Stimulated activated memory B cell treated with anti-CD40 and anti-IgM and Interleukin-4, amounts not matched to agents 10 μg/mL and 1 μg/mL and 100 μg/mL, for 72 hours (primary cell): ENCODE results near the gene TBL1X.
"Not testable (repeated sequence)": the region's sequence is repeated elsewhere in the genome, so short reads cannot be mapped to it uniquely, and the experiment has no call there.

ENCODE experiments used
- ATAC-seq: fragments of 150-1000 bp; cut with Tn5 transposase; 2 replicates; pipeline ENCODE4 v1.10.0; 2021
- H3K27ac Mint-ChIP-seq: one replicate; pipeline ENCODE4 v1.8.0; 2022; ENCODE audit warnings: mild to moderate bottlenecking, mixed read lengths
- H3K27me3 Mint-ChIP-seq: one replicate; pipeline ENCODE4 v1.8.0; 2022; ENCODE audit warnings: mixed read lengths
- H3K36me3 Mint-ChIP-seq: one replicate; pipeline ENCODE4 v1.8.0; 2022; ENCODE audit warnings: mixed read lengths
- H3K4me1 Mint-ChIP-seq: one replicate; pipeline ENCODE4 v1.8.0; 2022; ENCODE audit warnings: mixed read lengths
- H3K4me3 Mint-ChIP-seq: one replicate; pipeline ENCODE4 v1.8.0; 2022; ENCODE audit warnings: mild to moderate bottlenecking, moderate library complexity, mixed read lengths
- H3K9me3 Mint-ChIP-seq: one replicate; pipeline ENCODE4 v1.8.0; 2022; ENCODE audit warnings: mixed read lengths

TBL1X gene

GRCh38 chrX:9475417-9475816, 10.6 kb downstream of the TBL1X start:
- not testable (repeated sequence) for H3K4me3 Mint-ChIP-seq, H3K27ac Mint-ChIP-seq, ATAC-seq, H3K9me3 Mint-ChIP-seq, H3K27me3 Mint-ChIP-seq
- Mint-ChIP-seq H3K36me3 (peaks cover 18% of the 10 kb centered on the region), H3K4me1 (peaks cover 15% of the 10 kb centered on the region)

DNA sequence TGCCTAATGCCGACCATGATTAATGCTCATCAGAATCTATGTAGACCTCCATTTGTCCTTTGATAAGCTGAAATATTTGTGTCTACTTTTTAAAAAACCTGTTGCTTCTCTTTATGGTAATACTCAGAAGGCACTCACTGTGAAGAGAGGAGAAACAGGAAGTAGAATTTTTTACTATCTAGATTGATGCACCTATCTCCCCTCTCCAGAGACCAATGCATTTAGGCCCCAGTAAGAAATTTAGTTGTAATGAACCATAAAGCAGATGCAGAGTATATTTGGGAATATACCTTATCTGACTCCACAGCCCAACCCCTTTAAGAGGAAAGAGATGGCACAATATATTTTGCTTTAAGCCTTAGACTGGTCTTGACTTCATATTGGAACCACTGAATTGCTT, 11.1 kb downstream of the TBL1X start:
- H3K27me3 Mint-ChIP-seq, result no peaks in the 10 kb centered on the region
- H3K36me3 Mint-ChIP-seq, result peaks cover 12% of the 10 kb centered on the region
- no peak overlapping the region for H3K4me3 Mint-ChIP-seq
- peaks cover 15% of the 10 kb centered on the region for H3K4me1 Mint-ChIP-seq
- H3K27ac Mint-ChIP-seq, result no peak overlapping the region
- no peak for ATAC-seq
- H3K9me3 Mint-ChIP-seq, result peaks cover 2% of the 10 kb centered on the region

- Mint-ChIP-seq H3K4me1 (peaks cover 15% of the 10 kb centered on the region), H3K27ac (no peak overlapping the region), H3K27me3 (no peaks in the 10 kb centered on the region), H3K36me3 (peaks cover 9% of the 10 kb centered on the region), H3K9me3 (peaks cover 2% of the 10 kb centered on the region), H3K4me3 (no peak overlapping the region)
- no peak for ATAC-seq
Observed at GRCh38 chrX:9476810-9477575, 12.1 kb downstream of the TBL1X start.

GRCh38 chrX:9482408-9482807, 17.6 kb downstream of the TBL1X start:
- Mint-ChIP-seq H3K9me3 (peaks cover 2% of the 10 kb centered on the region), H3K27ac (no peak overlapping the region), H3K36me3 (peaks cover 13% of the 10 kb centered on the region), H3K27me3 (no peaks in the 10 kb centered on the region), H3K4me3 (no peak overlapping the region), H3K4me1 (peaks cover 16% of the 10 kb centered on the region)
- ATAC-seq, result no peak

- Mint-ChIP-seq H3K36me3 (peaks cover 13% of the 10 kb centered on the region), H3K4me3 (no peak overlapping the region)
- no peak for ATAC-seq
Observed at GRCh38 chrX:9482837-9483236, 18.0 kb downstream of the TBL1X start.

GRCh38 chrX:9483376-9483775, 18.5 kb downstream of the TBL1X start:
- no peak overlapping the region for H3K27ac Mint-ChIP-seq

More at GRCh38 chrX:9482837-9483236, 18.0 kb downstream of the TBL1X start:
- H3K9me3 Mint-ChIP-seq, result peaks cover 2% of the 10 kb centered on the region
- no peak overlapping the region for H3K27ac Mint-ChIP-seq
- H3K4me1 Mint-ChIP-seq, result peaks cover 20% of the 10 kb centered on the region
- no peaks in the 10 kb centered on the region for H3K27me3 Mint-ChIP-seq

DNA sequence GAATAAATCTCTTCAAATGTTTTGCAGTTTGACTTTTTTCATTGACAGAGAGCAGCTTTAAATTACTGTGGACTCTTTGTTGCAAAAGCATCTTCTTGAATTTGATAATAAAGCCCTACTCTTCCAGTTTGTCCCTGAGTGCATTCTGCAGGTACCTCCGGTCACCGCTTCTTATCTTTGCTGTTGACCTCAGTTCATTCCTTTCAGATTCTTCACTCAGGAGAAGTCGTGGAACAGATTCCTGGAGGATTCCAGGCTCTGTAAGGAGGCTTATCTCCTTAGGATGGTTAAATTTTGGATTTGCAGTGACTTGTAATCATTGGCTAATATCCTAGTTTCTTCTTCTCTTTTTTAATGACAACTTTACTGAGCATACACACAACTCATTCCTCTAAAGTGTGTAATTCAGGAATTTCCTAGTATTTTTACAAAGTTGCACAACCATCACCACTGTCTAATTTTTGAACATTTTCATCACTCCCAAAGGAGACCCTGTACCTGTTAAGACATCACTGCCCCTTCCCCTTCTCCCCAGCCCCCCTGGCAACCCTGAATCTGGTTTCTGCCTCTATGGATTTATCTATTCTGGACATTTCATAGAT, 22.0 kb downstream of the TBL1X start:
- Mint-ChIP-seq H3K36me3 (peaks cover 5% of the 10 kb centered on the region), H3K9me3 (no peaks in the 10 kb centered on the region), H3K4me1 (peaks cover 23% of the 10 kb centered on the region), H3K4me3 (no peak overlapping the region), H3K27ac (no peak overlapping the region), H3K27me3 (no peaks in the 10 kb centered on the region)
- no peak for ATAC-seq

More at GRCh38 chrX:9483376-9483775, 18.5 kb downstream of the TBL1X start:
- Mint-ChIP-seq H3K27me3 (no peaks in the 10 kb centered on the region), H3K9me3 (peaks cover 2% of the 10 kb centered on the region), H3K4me3 (no peak overlapping the region), H3K36me3 (peaks cover 13% of the 10 kb centered on the region), H3K4me1 (peaks cover 20% of the 10 kb centered on the region)
- ATAC-seq, result no peak

DNA sequence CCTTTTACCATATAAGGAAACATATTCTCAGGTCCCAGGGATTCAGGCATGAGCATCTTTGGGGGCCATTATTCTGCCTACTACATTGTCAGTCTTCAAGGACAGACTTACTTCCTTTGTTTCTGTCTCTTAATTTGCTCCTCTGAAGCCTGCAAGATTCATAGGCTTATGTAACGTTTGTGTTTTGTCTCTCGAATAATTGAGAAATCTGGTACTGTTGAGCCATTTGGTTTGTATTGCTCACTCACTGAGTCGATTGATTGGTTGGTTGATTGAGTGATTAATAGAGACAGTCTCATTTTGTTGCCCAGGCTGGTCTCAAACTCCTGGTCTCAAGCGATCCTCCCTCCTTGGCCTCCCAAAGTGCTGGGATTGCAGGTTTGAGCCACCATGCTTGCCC, 23.7 kb downstream of the TBL1X start:
- Mint-ChIP-seq H3K4me1 (peaks cover 22% of the 10 kb centered on the region), H3K27me3 (no peaks in the 10 kb centered on the region), H3K27ac (no peak overlapping the region), H3K4me3 (no peak overlapping the region), H3K9me3 (no peaks in the 10 kb centered on the region), H3K36me3 (no peaks in the 10 kb centered on the region)
- ATAC-seq, result no peak

DNA sequence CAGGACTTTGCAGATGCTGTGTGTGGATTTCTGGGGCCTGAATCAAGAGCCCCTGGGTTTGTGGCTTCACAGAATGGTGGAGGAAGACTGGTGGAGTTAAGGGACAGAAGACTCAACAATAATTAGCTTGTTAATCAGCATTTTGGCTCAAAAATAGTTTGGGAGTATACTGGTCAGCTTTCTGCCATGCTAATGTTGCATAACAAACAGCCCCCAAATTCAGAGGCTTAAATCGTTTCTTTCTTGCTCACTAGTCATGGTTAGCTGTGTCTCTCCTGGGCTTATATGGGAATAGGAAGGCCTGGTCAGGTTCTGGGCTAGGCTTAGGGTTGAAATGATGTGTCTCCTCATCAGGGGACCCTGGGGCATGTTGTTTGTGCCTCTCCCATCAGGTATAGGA, 24.4 kb downstream of the TBL1X start:
- no peak for ATAC-seq
- H3K27me3 Mint-ChIP-seq, result no peaks in the 10 kb centered on the region
- no peak overlapping the region for H3K27ac Mint-ChIP-seq
- no peaks in the 10 kb centered on the region for H3K36me3 Mint-ChIP-seq
- H3K4me1 Mint-ChIP-seq, result peaks cover 22% of the 10 kb centered on the region
- no peak overlapping the region for H3K4me3 Mint-ChIP-seq
- H3K9me3 Mint-ChIP-seq, result no peaks in the 10 kb centered on the region

DNA sequence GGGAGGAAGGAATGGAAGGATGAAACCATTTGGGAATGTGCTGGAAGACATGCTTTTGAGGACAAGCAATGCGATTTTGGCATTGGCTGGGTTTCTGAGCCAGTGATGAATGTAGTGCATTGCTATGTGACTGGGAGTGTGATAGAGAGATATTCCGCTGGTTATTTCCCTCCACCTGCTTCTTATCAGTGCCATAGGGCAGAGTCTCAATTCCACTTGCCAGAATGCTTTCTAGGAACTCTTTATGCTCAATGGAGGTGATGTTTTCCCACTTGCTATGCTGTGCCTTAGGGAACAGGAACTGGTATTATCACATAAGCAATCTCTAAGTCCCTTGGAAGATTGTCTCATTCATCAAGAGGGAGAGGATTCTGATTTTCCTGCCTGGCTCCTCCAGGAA, 28.0 kb downstream of the TBL1X start:
- Mint-ChIP-seq H3K36me3 (peaks cover 6% of the 10 kb centered on the region), H3K27ac (no peak overlapping the region), H3K4me1 (peaks cover 13% of the 10 kb centered on the region), H3K9me3 (no peaks in the 10 kb centered on the region), H3K27me3 (no peaks in the 10 kb centered on the region), H3K4me3 (no peak overlapping the region)
- ATAC-seq, result no peak

GRCh38 chrX:9493936-9494335, 29.1 kb downstream of the TBL1X start:
- H3K36me3 Mint-ChIP-seq, result peaks cover 6% of the 10 kb centered on the region
- H3K4me3 Mint-ChIP-seq, result no peak overlapping the region
- H3K4me1 Mint-ChIP-seq, result peaks cover 14% of the 10 kb centered on the region
- no peak overlapping the region for H3K27ac Mint-ChIP-seq
- no peaks in the 10 kb centered on the region for H3K9me3 Mint-ChIP-seq
- no peak for ATAC-seq
- no peaks in the 10 kb centered on the region for H3K27me3 Mint-ChIP-seq

GRCh38 chrX:9494771-9495170, 29.9 kb downstream of the TBL1X start:
- Mint-ChIP-seq H3K27ac (no peak overlapping the region), H3K4me1 (peaks cover 20% of the 10 kb centered on the region), H3K9me3 (no peaks in the 10 kb centered on the region), H3K27me3 (no peaks in the 10 kb centered on the region), H3K36me3 (peaks cover 11% of the 10 kb centered on the region), H3K4me3 (no peak overlapping the region)
- no peak for ATAC-seq

DNA sequence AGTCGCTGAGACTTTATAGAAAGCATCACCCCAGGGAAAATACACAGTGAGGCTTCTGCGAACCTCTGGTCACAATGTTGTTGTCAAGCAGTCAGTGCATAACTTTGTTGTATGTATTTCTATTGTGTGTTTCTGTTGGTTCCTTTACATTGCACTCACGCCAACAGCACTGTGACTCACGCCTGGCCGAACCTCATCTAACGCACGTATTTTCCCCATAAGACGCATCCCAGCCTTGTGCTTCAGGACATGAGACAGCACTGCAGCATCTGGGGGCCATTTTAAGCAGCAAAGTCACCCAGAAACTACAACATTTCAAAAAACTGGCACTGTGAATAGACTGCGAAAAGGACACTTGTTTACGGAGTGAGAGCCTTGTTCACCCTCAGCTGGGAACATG, 30.6 kb downstream of the TBL1X start:
- Mint-ChIP-seq H3K36me3 (peaks cover 11% of the 10 kb centered on the region), H3K9me3 (no peaks in the 10 kb centered on the region), H3K27ac (no peak overlapping the region), H3K27me3 (no peaks in the 10 kb centered on the region), H3K4me1 (peaks cover 20% of the 10 kb centered on the region), H3K4me3 (no peak overlapping the region)
- no peak for ATAC-seq

DNA sequence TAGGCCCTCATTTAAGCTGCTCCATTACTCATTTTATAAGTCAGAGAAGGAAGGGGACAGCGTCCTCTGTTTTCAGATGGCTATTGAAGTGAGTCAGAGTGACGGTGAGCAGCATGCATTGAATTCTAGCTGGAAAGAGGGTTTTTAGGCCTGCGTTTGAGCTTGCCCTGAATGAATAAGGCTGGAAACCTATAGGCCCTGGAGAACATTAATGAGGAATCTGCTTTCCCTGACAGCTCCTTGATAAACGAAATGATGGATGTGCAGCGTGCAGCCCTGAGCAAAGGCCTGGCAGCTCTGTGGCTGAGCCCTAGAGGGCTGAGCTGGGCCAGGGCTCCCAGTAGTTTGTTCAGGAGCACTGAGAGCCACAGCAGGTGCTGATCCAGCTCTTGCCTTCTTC, 33.4 kb downstream of the TBL1X start:
- peaks cover 28% of the 10 kb centered on the region for H3K36me3 Mint-ChIP-seq
- H3K27me3 Mint-ChIP-seq, result no peaks in the 10 kb centered on the region
- no peak overlapping the region for H3K27ac Mint-ChIP-seq
- H3K4me3 Mint-ChIP-seq, result no peak overlapping the region
- H3K4me1 Mint-ChIP-seq, result peaks cover 7% of the 10 kb centered on the region
- H3K9me3 Mint-ChIP-seq, result no peaks in the 10 kb centered on the region
- no peak for ATAC-seq

DNA sequence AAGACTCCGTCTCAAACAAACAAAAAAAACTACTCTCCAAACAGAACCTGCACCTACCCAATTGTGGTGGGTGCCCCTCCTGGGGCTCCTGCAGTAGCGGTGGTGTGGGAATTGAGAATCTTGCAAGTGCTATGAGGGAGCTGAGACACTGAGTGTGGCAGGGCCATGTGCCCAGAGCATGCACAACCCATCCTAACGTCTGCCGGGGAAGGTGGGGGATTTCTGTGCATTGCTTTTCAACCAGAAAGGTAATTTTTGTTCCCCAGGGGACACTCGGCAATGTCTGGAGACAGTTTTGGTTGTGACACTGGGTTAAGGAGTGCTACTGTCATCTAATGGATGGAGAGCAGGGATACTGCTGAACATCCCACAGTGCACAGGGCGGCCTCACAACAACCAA, 35.7 kb downstream of the TBL1X start:
- Mint-ChIP-seq H3K4me3 (no peak overlapping the region), H3K27ac (no peak overlapping the region), H3K36me3 (peaks cover 47% of the 10 kb centered on the region), H3K9me3 (no peaks in the 10 kb centered on the region), H3K4me1 (peaks cover 7% of the 10 kb centered on the region), H3K27me3 (no peaks in the 10 kb centered on the region)
- ATAC-seq, result no peak

GRCh38 chrX:9501362-9501761, 36.5 kb downstream of the TBL1X start:
- H3K4me3 Mint-ChIP-seq, result no peak overlapping the region
- peaks cover 49% of the 10 kb centered on the region for H3K36me3 Mint-ChIP-seq
- no peaks in the 10 kb centered on the region for H3K9me3 Mint-ChIP-seq
- no peak for ATAC-seq
- H3K4me1 Mint-ChIP-seq, result peaks cover 7% of the 10 kb centered on the region
- no peak overlapping the region for H3K27ac Mint-ChIP-seq
- H3K27me3 Mint-ChIP-seq, result no peaks in the 10 kb centered on the region
